Measurements from ENCODE around the gene SNUPN.
A peak's percentile ranks its signal among the peaks of the same experiment; 100 is the strongest.

The SNUPN gene

DNA sequence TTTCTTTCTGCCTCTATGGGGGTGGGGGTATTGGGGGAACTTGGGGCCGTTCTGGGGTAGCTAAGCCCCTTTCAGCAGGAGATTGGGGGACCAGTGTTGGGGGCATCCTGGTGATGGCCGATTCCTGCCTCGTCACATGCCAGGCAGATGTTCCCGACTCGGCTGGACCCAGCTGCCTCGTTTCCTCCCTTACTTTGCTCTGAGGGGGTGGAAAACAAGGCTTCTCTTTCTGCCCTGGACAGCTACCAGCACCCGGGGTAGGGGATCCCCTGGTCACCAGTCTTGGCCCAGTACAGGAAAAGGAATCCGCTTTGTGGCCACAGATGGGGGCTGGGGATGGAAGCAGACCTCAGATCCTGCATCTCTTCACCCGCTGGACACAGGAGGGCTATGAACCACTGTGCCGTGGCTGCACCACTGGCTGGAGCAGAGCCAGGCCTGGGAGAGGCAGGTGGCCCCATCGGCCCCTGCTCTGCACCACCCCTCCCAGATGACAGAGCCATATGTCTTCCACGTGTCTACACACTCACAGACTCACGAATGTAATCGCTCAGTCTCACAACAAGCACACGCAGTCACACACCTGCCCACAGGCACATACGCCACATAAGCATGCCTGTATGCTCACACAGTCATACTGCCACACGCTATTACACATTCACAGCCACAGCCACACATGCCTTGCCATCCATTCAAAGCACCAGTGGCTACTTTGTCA is 34.6 kb upstream of the SNUPN start:
- Mint-ChIP-seq H3K27ac (no peak overlapping the region), H3K9me3 (no peaks in the 10 kb centered on the region), H3K36me3 (ENCODE audit: low read depth) (no peaks in the 10 kb centered on the region), H3K4me1 (ENCODE audit: low read depth) (no peaks in the 10 kb centered on the region), H3K4me3 (no peak overlapping the region), H3K27me3 (no peaks in the 10 kb centered on the region)

DNA sequence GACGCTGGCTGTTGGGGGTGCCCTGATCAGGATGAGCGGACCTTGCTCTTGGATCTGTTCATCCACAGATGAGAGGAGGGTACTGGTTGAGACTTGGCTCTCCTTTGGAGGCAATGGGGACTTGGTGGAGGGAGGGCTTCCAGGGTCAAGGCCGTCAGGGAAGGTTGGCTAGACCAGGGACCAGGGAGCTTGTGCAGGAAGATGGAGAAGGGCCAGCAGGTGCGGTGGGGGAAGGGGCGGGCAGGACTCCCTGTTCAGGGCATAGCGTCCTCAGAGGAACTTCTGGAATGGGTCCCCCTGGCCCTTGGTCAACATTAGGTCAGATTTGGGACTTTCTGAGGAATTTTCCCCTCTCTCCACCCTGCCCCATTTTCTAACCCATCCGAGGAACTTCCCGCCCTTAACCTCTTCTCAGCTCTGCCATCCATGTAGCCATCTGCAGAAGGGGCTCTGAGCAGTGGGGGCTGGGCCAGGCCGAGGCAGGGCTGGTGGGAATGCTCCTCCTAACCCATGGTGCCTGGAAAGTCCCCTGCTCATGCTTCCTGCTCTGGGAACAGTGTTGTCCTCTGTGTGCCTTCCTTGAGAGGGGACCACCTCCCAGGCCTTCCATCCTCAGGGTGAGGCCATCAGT is 33.7 kb upstream of the SNUPN start:
- no peak overlapping the region for H3K27ac Mint-ChIP-seq

DNA sequence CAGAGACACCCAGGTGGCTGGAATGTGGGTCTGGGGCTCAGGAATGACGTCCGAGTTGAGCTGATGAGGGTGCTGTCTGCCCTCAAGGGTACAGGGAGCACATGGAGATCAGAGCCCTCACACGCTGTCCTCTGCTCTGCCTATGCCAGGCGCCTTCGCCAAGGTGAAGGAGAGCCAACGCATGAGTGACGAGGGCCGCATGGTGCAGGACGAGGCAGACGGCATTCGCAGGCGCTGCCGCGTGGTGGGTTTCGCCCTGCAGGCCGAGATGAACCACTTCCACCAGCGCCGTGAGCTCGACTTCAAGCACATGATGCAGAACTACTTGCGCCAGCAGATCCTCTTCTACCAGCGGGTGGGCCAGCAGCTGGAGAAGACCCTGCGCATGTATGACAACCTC is 31.3 kb upstream of the SNUPN start:
- no peaks in the 10 kb centered on the region for H3K36me3 Mint-ChIP-seq (ENCODE audit: low read depth)
- H3K4me3 Mint-ChIP-seq = no peak overlapping the region
- H3K9me3 Mint-ChIP-seq = no peaks in the 10 kb centered on the region
- no peak overlapping the region for H3K27ac Mint-ChIP-seq
- no peaks in the 10 kb centered on the region for H3K27me3 Mint-ChIP-seq
- peaks cover 3% of the 10 kb centered on the region for H3K4me1 Mint-ChIP-seq (ENCODE audit: low read depth)

More for the DNA sequence above, 33.7 kb upstream of the SNUPN start:
- H3K4me3 Mint-ChIP-seq = no peak overlapping the region
- no peaks in the 10 kb centered on the region for H3K4me1 Mint-ChIP-seq (ENCODE audit: low read depth)
- no peaks in the 10 kb centered on the region for H3K9me3 Mint-ChIP-seq
- H3K27me3 Mint-ChIP-seq = no peaks in the 10 kb centered on the region
- H3K36me3 Mint-ChIP-seq (ENCODE audit: low read depth) = no peaks in the 10 kb centered on the region

DNA sequence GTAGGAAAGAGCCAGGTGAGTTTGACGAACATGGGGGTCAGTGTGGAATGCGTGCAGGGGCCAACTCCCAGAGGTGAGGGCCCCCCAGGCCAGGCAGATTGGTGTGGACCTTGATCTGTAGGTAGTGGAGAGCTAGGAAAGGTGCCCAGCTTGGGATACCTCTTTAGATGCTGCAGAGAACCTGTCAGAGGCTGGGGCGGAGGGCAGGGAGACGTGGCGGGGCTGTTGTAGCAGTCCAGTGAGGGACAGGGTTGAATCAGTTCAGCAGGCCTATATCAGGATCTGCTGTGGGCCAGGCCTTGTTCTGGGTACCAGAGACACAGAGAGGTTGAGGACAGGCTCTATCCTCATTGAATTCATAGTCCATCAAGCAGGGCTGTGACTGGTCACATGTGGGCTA is 30.8 kb upstream of the SNUPN start:
- H3K36me3 Mint-ChIP-seq (ENCODE audit: low read depth) = no peaks in the 10 kb centered on the region
- no peak overlapping the region for H3K4me3 Mint-ChIP-seq

DNA sequence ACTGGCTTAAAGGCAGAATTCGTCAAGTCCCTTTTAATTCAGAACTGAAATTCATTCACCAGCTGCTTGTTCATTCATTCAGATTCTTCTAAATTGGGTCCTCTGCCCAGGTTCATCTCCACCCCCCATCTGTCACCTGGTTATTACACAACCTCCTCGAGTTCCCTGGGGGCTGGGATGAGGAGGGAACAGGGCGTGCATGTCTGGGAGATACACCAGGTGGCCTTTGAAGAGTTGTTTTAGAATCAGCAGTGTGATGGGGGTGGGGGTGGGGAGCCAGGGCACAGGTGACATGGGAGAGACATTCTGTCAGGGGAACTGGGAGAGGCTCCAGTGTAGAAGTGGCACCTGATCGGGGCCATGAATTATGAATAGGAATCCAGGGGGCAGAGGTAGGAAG is 30.4 kb upstream of the SNUPN start:
- H3K9me3 Mint-ChIP-seq = no peaks in the 10 kb centered on the region

More for the DNA sequence above, 30.8 kb upstream of the SNUPN start:
- H3K27me3 Mint-ChIP-seq = no peaks in the 10 kb centered on the region
- no peak overlapping the region for H3K27ac Mint-ChIP-seq
- no peaks in the 10 kb centered on the region for H3K9me3 Mint-ChIP-seq
- H3K4me1 Mint-ChIP-seq (ENCODE audit: low read depth) = peaks cover 8% of the 10 kb centered on the region

DNA sequence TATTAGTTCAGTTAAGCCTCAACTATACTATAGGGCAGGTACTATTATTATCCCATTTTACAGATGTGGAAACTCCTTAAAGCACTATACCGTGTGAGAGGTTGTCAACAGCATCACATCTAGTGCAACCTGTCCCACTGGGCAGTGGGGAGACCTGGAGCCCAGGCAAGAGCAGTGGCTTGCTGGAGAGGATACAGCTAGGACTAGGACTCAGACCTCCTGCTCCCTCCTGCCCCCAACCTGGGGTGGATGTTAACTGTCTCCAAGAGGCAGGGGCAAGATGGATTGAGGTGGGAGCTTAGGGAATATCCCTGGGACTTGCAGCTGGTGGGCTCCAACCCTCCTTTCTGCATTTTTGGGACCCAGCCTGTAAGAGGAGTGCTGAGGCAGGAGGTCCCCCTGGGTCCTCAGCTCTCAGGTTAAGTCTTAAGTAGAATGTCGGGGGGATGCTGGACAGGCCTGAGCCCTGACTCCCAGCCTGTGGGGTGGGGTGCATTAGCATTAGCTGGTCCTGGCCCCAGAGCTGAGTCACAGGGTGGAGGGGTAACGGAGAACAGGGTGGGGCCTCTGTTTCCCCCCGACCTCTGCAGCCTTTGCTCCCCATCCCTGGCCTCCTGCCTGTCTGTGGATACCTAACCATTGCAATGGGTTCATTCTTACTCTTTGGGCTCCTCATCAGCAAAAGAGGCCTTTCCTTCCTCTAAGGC is 28.8 kb upstream of the SNUPN start:
- no peak overlapping the region for H3K27ac Mint-ChIP-seq
- no peaks in the 10 kb centered on the region for H3K36me3 Mint-ChIP-seq (ENCODE audit: low read depth)
- peaks cover 25% of the 10 kb centered on the region for H3K4me1 Mint-ChIP-seq (ENCODE audit: low read depth)

More for the DNA sequence above, 30.4 kb upstream of the SNUPN start:
- H3K27ac Mint-ChIP-seq = no peak overlapping the region
- no peaks in the 10 kb centered on the region for H3K36me3 Mint-ChIP-seq (ENCODE audit: low read depth)
- H3K4me1 Mint-ChIP-seq (ENCODE audit: low read depth) = peaks cover 12% of the 10 kb centered on the region
- H3K27me3 Mint-ChIP-seq = no peaks in the 10 kb centered on the region
- no peak overlapping the region for H3K4me3 Mint-ChIP-seq

DNA sequence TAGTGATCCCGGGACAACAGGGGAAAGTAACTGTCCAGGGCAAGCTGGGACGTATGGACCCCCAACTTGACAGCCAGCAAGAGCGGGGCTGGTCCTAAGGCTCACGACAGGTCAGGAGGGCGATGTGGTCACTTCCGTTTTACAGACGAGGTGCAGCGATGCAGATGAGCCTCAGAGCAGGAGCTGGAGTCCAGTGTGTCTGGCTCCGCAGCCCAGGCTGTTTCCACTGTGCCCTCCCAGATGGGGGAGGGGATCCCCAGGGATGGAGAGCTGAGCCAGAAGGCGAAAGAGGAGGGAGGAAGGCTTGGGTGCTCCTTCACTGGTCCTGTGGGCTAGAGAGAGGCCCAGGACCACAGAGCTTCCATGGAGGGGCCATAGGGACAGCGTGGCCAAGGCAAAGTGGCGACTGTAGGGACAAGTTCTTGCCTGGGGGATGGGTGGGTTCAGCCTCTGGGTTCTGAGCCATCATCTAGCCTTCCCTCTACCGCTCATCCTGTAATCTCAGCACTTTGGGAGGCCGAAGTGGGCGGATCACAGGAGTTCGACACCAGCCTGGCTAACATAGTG is 27.9 kb upstream of the SNUPN start:
- no peaks in the 10 kb centered on the region for H3K9me3 Mint-ChIP-seq
- H3K4me3 Mint-ChIP-seq = no peak overlapping the region
- H3K27ac Mint-ChIP-seq = no peak overlapping the region
- peaks cover 25% of the 10 kb centered on the region for H3K4me1 Mint-ChIP-seq (ENCODE audit: low read depth)
- H3K27me3 Mint-ChIP-seq = no peaks in the 10 kb centered on the region
- no peaks in the 10 kb centered on the region for H3K36me3 Mint-ChIP-seq (ENCODE audit: low read depth)

More for the DNA sequence above, 28.8 kb upstream of the SNUPN start:
- no peak overlapping the region for H3K4me3 Mint-ChIP-seq
- no peaks in the 10 kb centered on the region for H3K27me3 Mint-ChIP-seq
- no peaks in the 10 kb centered on the region for H3K9me3 Mint-ChIP-seq

DNA sequence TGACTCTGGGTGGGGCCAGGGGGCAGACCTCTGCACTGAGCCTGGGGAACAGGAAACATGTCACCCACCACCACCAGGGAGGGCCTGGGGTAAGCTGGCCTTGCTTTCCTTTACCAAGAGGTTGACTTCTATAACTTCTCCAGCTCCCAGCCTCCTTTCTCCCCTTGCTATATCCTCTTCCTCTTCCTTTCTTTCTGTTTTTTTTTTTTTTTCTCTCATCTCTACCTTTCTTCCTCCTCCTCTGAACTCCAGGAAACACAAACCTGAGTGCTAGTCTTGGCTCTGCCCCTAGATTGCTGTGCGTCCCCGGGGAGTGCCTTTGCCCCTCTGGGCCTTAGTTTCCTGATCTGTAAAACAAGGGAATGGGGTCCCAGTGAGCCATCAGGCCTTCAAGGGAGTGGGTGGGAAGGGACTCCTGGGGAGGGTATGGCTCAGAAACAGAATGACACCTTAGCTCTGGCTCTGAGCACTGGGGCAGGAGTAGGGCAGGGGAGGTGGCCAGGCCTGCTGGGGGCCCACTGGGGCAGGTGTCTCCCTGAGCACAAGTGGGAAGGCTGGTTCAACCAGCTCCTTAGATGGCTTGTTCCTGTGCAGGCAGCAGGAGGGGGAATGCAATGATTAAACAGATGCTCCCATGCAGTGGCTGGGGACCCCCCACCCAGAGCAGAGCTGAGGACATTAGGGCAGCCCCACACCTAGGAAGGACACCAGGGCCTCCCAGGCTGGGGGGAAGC is 26.5 kb upstream of the SNUPN start:
- Mint-ChIP-seq H3K9me3 (no peaks in the 10 kb centered on the region), H3K4me3 (no peak overlapping the region), H3K27me3 (peaks cover under 1% of the 10 kb centered on the region), H3K36me3 (ENCODE audit: low read depth) (no peaks in the 10 kb centered on the region), H3K27ac (peak overlapping the region; percentile 28), H3K4me1 (ENCODE audit: low read depth) (peaks cover 25% of the 10 kb centered on the region)

DNA sequence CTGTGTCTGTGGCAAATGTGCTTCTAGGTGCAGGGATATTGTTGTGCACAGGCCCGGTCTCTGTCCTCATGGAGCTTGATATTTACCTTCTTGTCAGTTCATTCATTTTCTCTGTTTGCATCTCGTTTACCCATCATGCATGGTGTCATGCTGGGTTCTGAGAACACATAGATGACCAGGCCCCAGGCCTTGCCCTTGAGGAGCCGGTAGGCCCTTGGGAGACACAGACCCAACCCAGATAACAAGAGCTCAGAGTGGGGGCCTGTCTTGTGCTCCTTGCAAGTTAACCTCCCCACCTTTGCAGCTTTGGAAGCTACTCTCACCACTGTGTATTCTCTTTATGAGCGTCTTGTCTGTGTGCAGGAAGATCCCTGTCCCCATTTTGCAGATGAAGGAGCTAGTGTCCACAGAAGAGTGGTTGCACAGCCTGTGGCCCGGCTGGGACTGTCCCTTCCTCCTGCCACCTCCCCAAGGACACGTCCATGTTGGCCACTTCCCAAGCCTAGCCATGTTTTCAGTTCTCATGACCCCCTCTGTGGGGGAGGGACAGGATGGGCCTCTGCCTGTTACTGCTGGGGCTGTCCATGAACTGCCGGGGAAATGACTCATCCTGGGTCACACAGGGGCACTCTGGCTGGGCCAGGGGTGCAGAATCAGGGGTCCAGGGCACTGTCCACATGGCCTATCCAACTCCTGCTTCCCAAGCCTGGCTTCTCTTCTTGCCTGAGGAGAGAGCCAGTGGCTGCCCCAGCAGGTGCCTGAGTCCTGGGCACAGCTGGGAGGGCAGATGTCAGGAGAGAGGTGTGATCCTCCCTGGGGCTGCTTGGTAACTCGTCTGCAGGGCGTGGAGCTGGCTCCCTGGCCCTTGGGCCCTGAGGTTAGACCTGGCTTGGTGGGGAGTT is 25.6 kb upstream of the SNUPN start:
- no peak overlapping the region for H3K4me3 Mint-ChIP-seq
- peaks cover 8% of the 10 kb centered on the region for H3K27me3 Mint-ChIP-seq
- H3K36me3 Mint-ChIP-seq (ENCODE audit: low read depth) = no peaks in the 10 kb centered on the region
- peaks cover 33% of the 10 kb centered on the region for H3K4me1 Mint-ChIP-seq (ENCODE audit: low read depth)
- H3K9me3 Mint-ChIP-seq = no peaks in the 10 kb centered on the region
- no peak overlapping the region for H3K27ac Mint-ChIP-seq

DNA sequence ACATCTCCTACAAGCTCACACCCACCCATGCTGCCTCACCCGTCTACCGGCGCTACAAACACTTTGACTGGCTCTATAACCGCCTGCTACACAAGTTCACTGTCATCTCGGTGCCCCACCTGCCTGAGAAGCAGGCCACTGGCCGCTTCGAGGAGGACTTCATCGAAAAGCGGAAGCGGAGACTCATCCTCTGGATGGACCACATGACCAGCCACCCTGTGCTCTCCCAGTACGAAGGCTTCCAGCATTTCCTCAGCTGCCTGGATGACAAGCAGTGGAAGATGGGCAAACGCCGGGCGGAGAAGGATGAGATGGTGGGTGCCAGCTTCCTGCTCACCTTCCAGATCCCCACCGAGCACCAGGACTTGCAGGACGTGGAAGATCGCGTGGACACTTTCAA is 24.3 kb upstream of the SNUPN start:
- Mint-ChIP-seq H3K36me3 (ENCODE audit: low read depth) (no peaks in the 10 kb centered on the region), H3K27me3 (peaks cover 9% of the 10 kb centered on the region), H3K9me3 (no peaks in the 10 kb centered on the region), H3K4me3 (peak overlapping the region; percentile 49), H3K4me1 (ENCODE audit: low read depth) (peaks cover 35% of the 10 kb centered on the region), H3K27ac (no peak overlapping the region)

DNA sequence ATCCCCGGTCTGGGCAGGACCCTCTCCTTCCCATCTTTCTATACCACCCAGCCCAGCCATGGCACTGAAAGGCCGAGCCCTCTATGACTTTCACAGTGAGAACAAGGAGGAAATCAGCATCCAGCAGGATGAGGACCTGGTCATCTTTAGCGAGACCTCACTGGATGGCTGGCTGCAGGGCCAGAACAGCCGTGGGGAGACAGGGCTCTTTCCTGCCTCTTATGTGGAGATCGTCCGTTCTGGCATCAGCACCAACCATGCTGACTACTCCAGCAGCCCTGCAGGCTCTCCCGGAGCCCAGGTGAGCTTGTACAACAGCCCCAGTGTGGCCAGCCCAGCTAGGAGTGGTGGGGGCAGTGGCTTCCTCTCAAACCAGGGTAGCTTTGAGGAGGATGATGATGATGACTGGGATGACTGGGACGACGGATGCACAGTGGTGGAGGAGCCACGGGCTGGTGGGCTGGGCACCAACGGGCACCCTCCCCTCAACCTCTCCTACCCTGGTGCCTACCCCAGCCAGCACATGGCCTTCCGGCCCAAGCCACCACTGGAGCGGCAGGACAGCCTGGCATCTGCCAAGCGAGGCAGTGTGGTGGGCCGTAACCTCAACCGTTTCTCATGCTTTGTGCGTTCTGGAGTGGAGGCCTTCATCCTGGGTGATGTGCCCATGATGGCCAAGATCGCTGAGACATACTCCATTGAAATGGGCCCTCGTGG is 23.7 kb upstream of the SNUPN start:
- H3K9me3 Mint-ChIP-seq = no peaks in the 10 kb centered on the region
- peaks cover 9% of the 10 kb centered on the region for H3K27me3 Mint-ChIP-seq
- H3K27ac Mint-ChIP-seq = no peak overlapping the region
- H3K4me3 Mint-ChIP-seq = peak overlapping the region; percentile 86
- peaks cover 35% of the 10 kb centered on the region for H3K4me1 Mint-ChIP-seq (ENCODE audit: low read depth)
- H3K36me3 Mint-ChIP-seq (ENCODE audit: low read depth) = no peaks in the 10 kb centered on the region

DNA sequence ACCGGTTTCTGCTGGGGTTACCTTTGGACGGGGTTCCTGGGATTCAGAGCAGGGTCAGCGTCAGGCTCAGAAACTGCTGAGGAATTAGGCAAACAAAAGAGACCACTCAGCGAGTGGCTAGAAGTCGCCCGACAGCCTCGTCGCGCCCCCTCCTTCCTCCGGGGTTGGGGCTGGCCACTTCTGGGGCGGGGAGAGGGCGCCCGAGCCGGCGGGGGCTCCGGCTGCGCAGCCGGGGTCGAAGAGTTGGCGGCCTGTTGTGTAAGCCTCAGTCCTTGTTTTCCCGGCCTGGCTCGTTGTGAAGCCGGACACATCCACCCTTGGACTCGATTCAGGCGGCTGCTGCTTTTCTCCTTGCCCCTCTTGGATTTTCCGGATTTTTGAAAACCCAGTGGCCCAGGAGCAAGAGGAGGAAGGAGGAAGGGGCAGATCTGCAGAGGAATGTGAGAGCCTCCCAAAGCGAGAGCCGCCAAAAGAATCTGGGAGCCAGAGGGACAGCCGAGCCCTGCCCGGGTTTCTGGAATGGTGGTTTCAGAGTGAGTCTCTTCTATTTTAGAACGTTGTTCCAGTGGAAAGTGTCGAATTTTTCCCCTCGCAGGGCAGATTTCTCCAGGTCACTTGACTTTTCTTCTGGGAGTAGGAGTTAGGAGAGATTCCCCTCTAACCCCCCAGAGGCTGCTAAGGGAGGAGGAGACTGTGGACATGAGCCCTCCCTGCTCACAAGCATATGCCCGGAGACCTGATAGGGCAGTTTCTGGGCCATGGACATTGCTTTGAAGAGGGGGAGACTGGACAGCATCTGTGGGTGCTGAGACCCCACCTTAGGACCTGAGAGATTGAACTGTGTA is 22.9 kb upstream of the SNUPN start:
- Mint-ChIP-seq H3K27me3 (peaks cover 9% of the 10 kb centered on the region), H3K9me3 (no peaks in the 10 kb centered on the region), H3K4me3 (peak overlapping the region; percentile 86), H3K36me3 (ENCODE audit: low read depth) (no peaks in the 10 kb centered on the region), H3K4me1 (ENCODE audit: low read depth) (peaks cover 35% of the 10 kb centered on the region), H3K27ac (peak overlapping the region; percentile 81)

Data from stimulated activated naive CD8-positive, alpha-beta T cell treated with anti-CD3 and anti-CD28 coated beads, Interleukin-15, Interleukin-2, amounts not matched to agents 100 ng/mL and 50 ng/mL, for 24 hours (primary cell).